Neuron (in vitro differentiated cells): ENCODE results near the gene ETDB.

Source experiments
- H2AFZ ChIP-seq: one replicate; pipeline ENCODE4 v1.6.1; 2013; ENCODE audit warnings: low read depth, mild to moderate bottlenecking, inconsistent platforms, low read length, moderate library complexity
- H3K27me3 ChIP-seq: one replicate; pipeline ENCODE4 v1.6.1; 2013; ENCODE audit warnings: low read length; ENCODE audit not compliant: insufficient read depth
- H3K36me3 ChIP-seq: one replicate; pipeline ENCODE4 v1.6.1; 2013; ENCODE audit warnings: low read length; ENCODE audit not compliant: insufficient read depth
- H3K4me1 ChIP-seq: one replicate; pipeline ENCODE4 v1.6.1; 2013; ENCODE audit warnings: low read length; ENCODE audit not compliant: insufficient read depth
- H3K4me3 ChIP-seq: 2 replicates; pipeline ENCODE4 v1.5.1; 2013; ENCODE audit warnings: mild to moderate bottlenecking, low read length, moderate library complexity
- H3K9me3 ChIP-seq: one replicate; pipeline ENCODE4 v1.6.1; 2013; ENCODE audit warnings: low read length

Gene ETDB

GRCh38 chrX:135089126-135089525 lies 31.2 kb downstream of the ETDB start:
- Histone ChIP-seq H3K4me3 (no peak overlapping the region), H3K4me1 (no peaks in the 10 kb centered on the region), H3K27me3 (no peaks in the 10 kb centered on the region), H3K9me3 (peaks cover 2% of the 10 kb centered on the region), H3K36me3 (no peaks in the 10 kb centered on the region), H2AFZ (no peak overlapping the region)

- Histone ChIP-seq H3K36me3 (no peaks in the 10 kb centered on the region), H3K27me3 (peaks cover 2% of the 10 kb centered on the region), H3K4me1 (no peaks in the 10 kb centered on the region), H3K4me3 (no peak overlapping the region), H3K9me3 (peaks cover 2% of the 10 kb centered on the region), H2AFZ (no peak overlapping the region)
These were observed 32.5 kb downstream of the ETDB start for GRCh38 chrX:135087867-135088266.

DNA sequence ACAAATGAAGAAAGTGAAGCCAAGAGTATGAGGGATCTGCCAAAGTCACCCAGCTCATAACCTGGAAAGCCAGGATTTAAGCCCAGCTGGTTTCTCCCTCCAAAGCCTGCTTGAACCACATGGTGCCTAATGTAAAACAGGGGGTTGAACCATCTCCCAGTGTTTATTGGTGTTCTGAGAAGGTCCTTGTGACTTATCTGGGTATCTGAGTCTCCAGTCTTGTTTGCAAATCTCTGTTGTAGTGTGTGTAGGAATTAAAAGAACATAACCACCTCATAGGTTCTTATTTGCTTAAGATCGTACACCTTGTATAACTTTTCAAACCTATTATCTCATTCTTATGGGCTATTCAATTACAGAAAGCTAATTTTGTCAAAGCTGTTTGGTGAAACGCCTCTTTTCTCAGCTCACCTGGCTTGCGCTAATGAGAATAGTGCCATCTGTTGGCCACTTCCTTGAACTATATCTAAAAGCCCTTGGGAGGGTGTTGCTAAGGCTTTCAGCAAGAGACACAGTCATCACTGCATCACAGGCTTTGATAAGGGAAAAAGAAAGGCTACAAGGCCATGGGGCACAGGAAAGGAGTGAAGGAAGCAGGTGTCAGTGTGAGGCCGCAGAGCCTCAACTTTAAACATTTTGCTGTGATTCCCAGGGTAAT lies 34.0 kb downstream of the ETDB start:
- H3K9me3 ChIP-seq: peaks cover 2% of the 10 kb centered on the region
- no peaks in the 10 kb centered on the region for H3K36me3 ChIP-seq
- H3K4me1 ChIP-seq: no peaks in the 10 kb centered on the region
- no peak overlapping the region for H3K4me3 ChIP-seq
- peaks cover 2% of the 10 kb centered on the region for H3K27me3 ChIP-seq
- no peak overlapping the region for H2AFZ ChIP-seq

DNA sequence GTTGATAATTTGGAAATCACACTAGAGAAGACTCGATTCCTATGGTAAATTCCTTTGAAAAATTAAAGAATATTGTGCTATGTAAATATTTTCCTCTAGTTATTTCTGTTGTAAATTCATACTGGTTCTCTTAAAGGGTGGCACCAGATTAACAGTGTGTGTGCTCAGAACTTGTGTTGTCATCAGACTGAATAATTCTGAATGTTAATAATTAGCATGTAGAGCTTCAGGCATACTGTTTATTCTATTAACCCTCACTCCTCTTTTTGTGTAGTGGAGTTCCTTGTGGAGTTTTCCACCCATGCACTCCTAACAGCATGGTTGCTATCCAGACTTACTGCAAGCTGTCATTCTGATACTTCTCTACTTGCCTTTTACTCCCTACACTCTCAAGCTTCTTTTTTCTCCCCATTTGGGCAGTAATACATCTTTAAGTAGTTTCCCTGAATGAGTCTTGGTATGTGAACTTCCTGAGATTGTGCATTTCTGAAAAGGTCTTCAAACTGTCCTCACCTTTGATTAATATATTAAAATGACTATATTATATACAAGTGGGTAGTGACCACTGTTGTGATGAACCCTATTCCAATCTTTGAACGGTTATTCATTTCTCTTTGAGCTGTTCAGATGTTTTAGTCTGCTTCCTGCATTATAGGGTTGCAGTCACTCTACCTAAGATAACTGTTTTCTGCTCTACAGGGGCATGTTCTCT lies 38.5 kb downstream of the ETDB start:
- H3K4me1 ChIP-seq: no peaks in the 10 kb centered on the region
- H3K9me3 ChIP-seq: no peaks in the 10 kb centered on the region
- H3K27me3 ChIP-seq: peaks cover 2% of the 10 kb centered on the region
- H3K36me3 ChIP-seq: no peaks in the 10 kb centered on the region
- no peak overlapping the region for H2AFZ ChIP-seq
- no peak overlapping the region for H3K4me3 ChIP-seq
